Neural cell (in vitro differentiated cells): ENCODE measurements around the gene OR2W1. TPM values are rescaled to one million over a fixed set of nuclear protein-coding genes. Genes with fewer than 3 reads are reported as not detected.

Experiments used
- H2AFZ ChIP-seq: fragments of 200-600, 300-800 bp; sonication (generic), shearing (Covaris generic); 2 replicates; pipeline ENCODE4 v1.6.0; 2014; ENCODE audit warnings: low read depth, mild to moderate bottlenecking, antibody characterized with exemption, low read length, moderate library complexity
- H3F3A ChIP-seq: fragments of 200-600 bp; shearing (Covaris generic); 2 replicates; pipeline ENCODE4 v1.6.1; 2016; ENCODE audit warnings: mild to moderate bottlenecking, moderate library complexity, mixed read lengths, antibody characterized with exemption, low read length; ENCODE audit not compliant: insufficient read depth, poor library complexity, severe bottlenecking
- H3K27ac ChIP-seq: fragments of 200-600, 300-800 bp; sonication (generic), shearing (Covaris generic); 2 replicates; pipeline ENCODE4 v1.5.1; 2014; ENCODE audit warnings: mild to moderate bottlenecking, low read length, moderate library complexity
- H3K27me3 ChIP-seq: fragments of 300-800, 200-600 bp; sonication (generic), shearing (Covaris generic); 2 replicates; pipeline ENCODE4 v1.6.0; 2014; ENCODE audit warnings: mild to moderate bottlenecking, low read depth, low read length, moderate library complexity; ENCODE audit not compliant: insufficient read depth
- H3K36me3 ChIP-seq: fragments of 300-800, 200-600 bp; sonication (generic), shearing (Covaris generic); 2 replicates; pipeline ENCODE4 v1.5.1; 2014; ENCODE audit warnings: mild to moderate bottlenecking, antibody characterized with exemption, low read length, moderate library complexity; ENCODE audit not compliant: insufficient read depth
- H3K4me2 ChIP-seq: fragments of 300-800, 200-600 bp; sonication (generic), shearing (Covaris generic); 2 replicates; pipeline ENCODE4 v1.6.0; 2014; ENCODE audit warnings: mild to moderate bottlenecking, low read length
- H3K4me3 ChIP-seq: fragments of 300-800, 200-600 bp; sonication (generic), shearing (Covaris generic); 2 replicates; pipeline ENCODE4 v1.5.1; 2014; ENCODE audit warnings: mild to moderate bottlenecking, low read length, moderate library complexity
- H3K79me2 ChIP-seq: fragments of 200-600 bp; shearing (Covaris generic); replicated peaks from 2 replicates; pipeline ENCODE4 v1.6.0; 2014; ENCODE audit warnings: mild to moderate bottlenecking, low read length, moderate library complexity; ENCODE audit not compliant: insufficient read depth
- H3K9ac ChIP-seq: fragments of 300-800, 200-600 bp; sonication (generic), shearing (Covaris generic); 2 replicates; pipeline ENCODE4 v1.6.1; 2016; ENCODE audit warnings: mild to moderate bottlenecking, low read length, mixed read lengths
- H3K9me2 ChIP-seq: fragments of 200-600 bp; shearing (Covaris generic); 2 replicates; pipeline ENCODE4 v1.6.1; 2016; ENCODE audit warnings: mild to moderate bottlenecking, low read length, mixed read lengths; ENCODE audit not compliant: insufficient read depth
- H3K9me3 ChIP-seq: fragments of 200-600, 300-800 bp; sonication (generic), shearing (Covaris generic); 2 replicates; pipeline ENCODE4 v1.6.1; 2016; ENCODE audit warnings: mild to moderate bottlenecking, mixed run types, low read length, moderate library complexity, mixed read lengths
- H4K20me1 ChIP-seq: fragments of 200-600 bp; shearing (Covaris generic); 2 replicates; pipeline ENCODE4 v1.6.1; 2016; ENCODE audit warnings: mild to moderate bottlenecking, mixed run types; ENCODE audit not compliant: insufficient read depth
- EP300 ChIP-seq: fragments of 450-650 bp; conservative IDR thresholded peaks from 2 replicates; pipeline ENCODE4 v1.6.1; 2014; ENCODE audit warnings: antibody characterized with exemption, mild to moderate bottlenecking, moderate library complexity; ENCODE audit not compliant: poor library complexity, severe bottlenecking
- EZH2 ChIP-seq: fragments of 200-600, 300-800 bp; shearing (Covaris generic), sonication (generic); IDR thresholded peaks from 2 replicates; pipeline ENCODE4 v1.6.1; 2014; ENCODE audit warnings: antibody characterized with exemption, low read length, borderline replicate concordance, mild to moderate bottlenecking; ENCODE audit not compliant: insufficient read depth, poor library complexity, severe bottlenecking
- MXI1 ChIP-seq: fragments of 450-650 bp; conservative IDR thresholded peaks from 2 replicates; pipeline ENCODE4 v1.6.1; 2014; ENCODE audit warnings: antibody characterized with exemption, mild to moderate bottlenecking; ENCODE audit not compliant: poor library complexity, severe bottlenecking
- POLR2AphosphoS5 ChIP-seq: IDR thresholded peaks from 2 replicates; pipeline ENCODE4 v1.6.1; 2012
- RAD21 ChIP-seq: fragments of 450-650 bp; conservative IDR thresholded peaks from 2 replicates; pipeline ENCODE4 v1.6.1; 2014; ENCODE audit warnings: antibody characterized with exemption, mild to moderate bottlenecking, moderate library complexity
- REST ChIP-seq: IDR thresholded peaks from 2 replicates; pipeline ENCODE4 v1.6.1; 2012; ENCODE audit warnings: borderline replicate concordance
- SMC3 ChIP-seq: fragments of 450-650 bp; conservative IDR thresholded peaks from 2 replicates; pipeline ENCODE4 v1.6.1; 2014; ENCODE audit warnings: antibody characterized with exemption, mild to moderate bottlenecking, moderate library complexity; ENCODE audit not compliant: poor library complexity
- TAF1 ChIP-seq: IDR thresholded peaks from 2 replicates; pipeline ENCODE4 v1.6.1; 2012; ENCODE audit warnings: low read depth
- polyA plus RNA-seq: library from polyadenylated mRNA; depleted of rRNA; stranded (reverse); fragments of >200 nt; gene quantifications from 2 replicates; pipeline ENCODE4 v1.2.3, GENCODE V29; 2014
- TF ChIP-seq, protein P1 (sequence below): fragments of 450-650 bp; IDR thresholded peaks from 2 replicates; pipeline ENCODE4 v1.5.1; 2014; ENCODE audit warnings: antibody characterized with exemption, mild to moderate bottlenecking, moderate library complexity; ENCODE audit not compliant: poor library complexity, severe bottlenecking

OR2W1 gene
- polyA plus RNA-seq, 1 donor from 2014 or later = not detected

DNA sequence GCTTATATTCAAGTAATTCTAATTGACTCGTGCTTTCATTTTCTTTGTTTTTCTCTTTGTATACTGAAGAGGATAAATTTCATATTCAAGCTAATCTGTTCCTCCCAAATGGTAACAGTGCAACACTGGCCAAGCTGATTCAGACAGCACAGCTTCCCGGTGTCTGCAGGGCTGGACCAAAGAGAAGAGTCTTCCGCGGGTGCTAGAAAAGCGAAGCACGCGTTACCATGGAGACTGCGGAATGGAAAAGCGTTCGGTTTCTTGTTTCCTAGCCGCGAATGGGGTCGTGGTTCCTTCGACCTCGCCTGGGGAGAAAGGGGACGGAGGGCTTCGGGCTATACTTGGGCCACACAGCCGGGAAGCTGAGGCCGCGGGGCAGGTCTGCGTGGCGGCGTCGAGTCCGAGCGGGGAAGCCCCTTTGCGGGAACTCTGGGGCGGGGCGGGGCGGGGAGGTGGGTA lies 33.7 kb downstream of the OR2W1 start:
- no peaks in the 10 kb centered on the region for H3K79me2 ChIP-seq
- H3K4me2 ChIP-seq = peak overlapping the region; percentile 96
- H4K20me1 ChIP-seq = no peaks in the 10 kb centered on the region
- no peaks in the 10 kb centered on the region for H3K9me2 ChIP-seq
- peaks cover 5% of the 10 kb centered on the region for H3F3A ChIP-seq
- H3K27me3 ChIP-seq = no peaks in the 10 kb centered on the region
- no peaks in the 10 kb centered on the region for H3K9me3 ChIP-seq
- H2AFZ ChIP-seq = peak overlapping the region; percentile 71
- H3K9ac ChIP-seq = peak overlapping the region; percentile 61
- TF ChIP-seq POLR2AphosphoS5 (peak; percentile 24), SMC3 (peak; percentile 42), REST (peak; percentile 51), RAD21 (peak; percentile 45), EZH2 (no peak), TAF1 (peak; percentile 41), MXI1 (peak; percentile 55), EP300 (no peak)
- TF ChIP-seq, protein P1, sequence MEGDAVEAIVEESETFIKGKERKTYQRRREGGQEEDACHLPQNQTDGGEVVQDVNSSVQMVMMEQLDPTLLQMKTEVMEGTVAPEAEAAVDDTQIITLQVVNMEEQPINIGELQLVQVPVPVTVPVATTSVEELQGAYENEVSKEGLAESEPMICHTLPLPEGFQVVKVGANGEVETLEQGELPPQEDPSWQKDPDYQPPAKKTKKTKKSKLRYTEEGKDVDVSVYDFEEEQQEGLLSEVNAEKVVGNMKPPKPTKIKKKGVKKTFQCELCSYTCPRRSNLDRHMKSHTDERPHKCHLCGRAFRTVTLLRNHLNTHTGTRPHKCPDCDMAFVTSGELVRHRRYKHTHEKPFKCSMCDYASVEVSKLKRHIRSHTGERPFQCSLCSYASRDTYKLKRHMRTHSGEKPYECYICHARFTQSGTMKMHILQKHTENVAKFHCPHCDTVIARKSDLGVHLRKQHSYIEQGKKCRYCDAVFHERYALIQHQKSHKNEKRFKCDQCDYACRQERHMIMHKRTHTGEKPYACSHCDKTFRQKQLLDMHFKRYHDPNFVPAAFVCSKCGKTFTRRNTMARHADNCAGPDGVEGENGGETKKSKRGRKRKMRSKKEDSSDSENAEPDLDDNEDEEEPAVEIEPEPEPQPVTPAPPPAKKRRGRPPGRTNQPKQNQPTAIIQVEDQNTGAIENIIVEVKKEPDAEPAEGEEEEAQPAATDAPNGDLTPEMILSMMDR = no peak
- H3K4me3 ChIP-seq = peak overlapping the region; percentile 65
- H3K36me3 ChIP-seq = no peaks in the 10 kb centered on the region
- H3K27ac ChIP-seq = peak overlapping the region; percentile 71

- H3K79me2 ChIP-seq = no peaks in the 10 kb centered on the region
- no peak overlapping the region for H2AFZ ChIP-seq
- no peaks in the 10 kb centered on the region for H4K20me1 ChIP-seq
- no peaks in the 10 kb centered on the region for H3K36me3 ChIP-seq
- H3K9me2 ChIP-seq = no peaks in the 10 kb centered on the region
- H3K27me3 ChIP-seq = no peaks in the 10 kb centered on the region
- no peak overlapping the region for H3K4me2 ChIP-seq
- H3K27ac ChIP-seq = no peak overlapping the region
- no peak overlapping the region for H3K9ac ChIP-seq
- TF ChIP-seq POLR2AphosphoS5 = no peak
- no peak for TF ChIP-seq EP300
- no peaks in the 10 kb centered on the region for H3K9me3 ChIP-seq
- H3F3A ChIP-seq = peaks cover 5% of the 10 kb centered on the region
- H3K4me3 ChIP-seq = no peak overlapping the region
Observed at GRCh38 chr6:29009358-29009757, 35.6 kb downstream of the OR2W1 start.

DNA sequence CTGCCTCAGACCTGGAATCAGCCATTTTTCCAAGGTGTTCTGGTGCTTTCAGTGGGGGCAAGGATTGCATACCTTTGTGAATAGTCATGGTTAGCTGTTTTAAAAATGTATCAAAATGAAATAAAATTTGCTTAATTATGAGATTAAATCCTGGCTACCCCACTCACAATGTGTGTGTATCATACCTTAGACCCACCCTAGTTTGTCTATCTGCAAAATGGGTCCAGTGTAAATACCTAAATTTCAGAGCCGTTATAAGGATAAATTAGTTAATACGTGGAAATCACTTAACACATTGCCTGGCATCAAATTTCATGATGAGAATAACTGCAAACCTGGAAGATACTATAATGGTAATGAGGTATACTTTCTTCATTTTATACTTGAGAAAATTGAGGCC lies 36.9 kb downstream of the OR2W1 start:
- Histone ChIP-seq H3K4me2 (no peak overlapping the region), H3K4me3 (no peak overlapping the region), H3K9me3 (no peaks in the 10 kb centered on the region), H3K36me3 (no peaks in the 10 kb centered on the region), H3K9ac (no peak overlapping the region), H3K27ac (no peak overlapping the region), H4K20me1 (no peaks in the 10 kb centered on the region), H3K27me3 (no peaks in the 10 kb centered on the region), H2AFZ (no peak overlapping the region), H3F3A (peaks cover 5% of the 10 kb centered on the region), H3K79me2 (no peaks in the 10 kb centered on the region), H3K9me2 (no peaks in the 10 kb centered on the region)
- TF ChIP-seq, protein P1 = no peak
- no peak for TF ChIP-seq POLR2AphosphoS5
- no peak for TF ChIP-seq EP300
- no peak for TF ChIP-seq REST
- TF ChIP-seq MXI1 = no peak
- TF ChIP-seq RAD21 = no peak
- TF ChIP-seq SMC3 = no peak
- no peak for TF ChIP-seq EZH2
- TF ChIP-seq TAF1 = no peak
